GM20431 (cell line): ENCODE measurements around the gene RCAN2.

Experiments
- in situ Hi-C: fragments of 300-500 bp; cut with MseI, MboI; formaldehyde crosslinking; loops from one replicate; pipeline ENCODE4 v1.15.0; 2020; ENCODE audit warnings: low sequenced_read_pairs; ENCODE audit not compliant: unreplicated experiment

Gene RCAN2

DNA sequence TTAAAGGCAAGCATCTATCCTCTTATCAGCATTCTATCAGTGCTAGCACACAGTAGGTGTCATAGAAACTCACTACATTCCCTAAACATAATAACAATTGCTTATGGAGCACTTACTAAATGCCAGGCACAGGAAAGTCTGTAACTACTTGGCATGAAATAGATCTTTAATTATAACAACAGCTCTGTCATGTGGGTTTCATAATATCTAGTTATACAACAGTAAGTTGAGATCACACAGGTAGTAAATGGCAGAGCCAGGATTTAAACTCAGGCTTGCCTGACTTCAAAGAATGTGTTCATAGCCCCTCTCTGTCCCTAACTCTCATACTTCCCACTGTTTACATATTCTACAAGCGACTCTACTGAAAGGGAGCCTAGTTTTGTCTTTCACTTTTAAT, 254.5 kb downstream of the RCAN2 start:
- in situ Hi-C loops = loop anchor here (10.0 kb wide), 1 partner anchor 178 kb away; no protein-coding TSS in a partner anchor

DNA sequence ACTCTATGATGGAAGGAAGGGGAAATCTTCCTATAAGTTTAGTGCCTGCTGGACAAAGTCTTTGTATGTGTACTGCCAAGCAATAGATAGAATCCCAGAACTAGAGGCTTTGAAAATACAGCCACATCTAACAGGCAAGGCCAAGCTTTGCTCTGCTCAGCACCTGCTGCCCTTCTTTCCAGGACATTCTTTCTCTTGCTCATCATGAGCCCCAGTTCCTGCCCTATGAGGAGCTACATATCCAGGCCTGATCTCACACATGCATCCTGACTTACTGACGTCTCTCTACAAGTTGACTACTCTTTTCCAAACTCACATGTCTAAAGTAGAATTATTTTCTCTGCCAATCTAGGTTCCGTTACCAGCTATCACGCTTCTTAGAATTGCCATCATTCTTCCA, 256.0 kb downstream of the RCAN2 start:
- in situ Hi-C loops = loop anchor here (10.0 kb wide), 1 partner anchor 180 kb away; no protein-coding TSS in a partner anchor

DNA sequence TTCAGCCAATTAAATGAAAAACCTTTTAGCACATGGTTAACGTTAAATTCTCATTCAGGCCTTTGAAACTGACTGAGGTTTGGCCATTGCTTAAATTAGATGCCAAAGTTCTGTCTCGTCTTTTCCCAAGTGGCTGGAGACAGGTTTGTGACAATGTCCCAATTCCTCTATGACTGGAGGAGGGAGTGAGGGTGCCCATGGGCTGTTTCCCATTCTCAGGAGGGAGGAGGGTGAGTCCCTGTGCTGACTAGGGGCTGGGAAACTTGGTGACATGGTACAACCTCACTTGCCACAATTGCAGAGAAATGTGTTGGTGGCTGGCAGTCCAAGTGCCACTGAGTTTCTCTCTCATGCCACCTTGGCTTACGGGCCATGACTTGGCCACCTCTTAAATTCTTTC, 256.5 kb downstream of the RCAN2 start:
- in situ Hi-C loops = loop anchor here (10.0 kb wide), 1 partner anchor 180 kb away; no protein-coding TSS in a partner anchor

DNA sequence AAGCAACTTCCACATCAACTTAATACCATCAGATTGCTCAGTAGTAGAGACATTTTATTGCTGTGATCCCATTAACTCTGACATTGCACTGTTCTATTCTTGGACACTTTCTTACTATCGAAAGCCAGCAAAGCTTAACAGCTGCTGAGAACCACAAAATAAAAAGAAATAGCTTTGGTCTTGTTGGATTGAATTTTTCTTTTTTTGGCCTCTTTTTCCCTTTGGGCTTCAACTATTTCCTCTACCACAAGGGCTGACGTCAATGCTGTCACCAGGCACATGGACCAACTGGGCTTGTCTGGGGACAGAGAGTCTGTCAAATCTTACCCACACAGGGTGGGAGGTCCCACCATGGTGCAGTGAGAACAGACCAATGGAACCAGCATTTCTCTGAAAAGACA, 257.1 kb downstream of the RCAN2 start:
- in situ Hi-C loops = loop anchor here (10.0 kb wide), 1 partner anchor 181 kb away; no protein-coding TSS in a partner anchor

DNA sequence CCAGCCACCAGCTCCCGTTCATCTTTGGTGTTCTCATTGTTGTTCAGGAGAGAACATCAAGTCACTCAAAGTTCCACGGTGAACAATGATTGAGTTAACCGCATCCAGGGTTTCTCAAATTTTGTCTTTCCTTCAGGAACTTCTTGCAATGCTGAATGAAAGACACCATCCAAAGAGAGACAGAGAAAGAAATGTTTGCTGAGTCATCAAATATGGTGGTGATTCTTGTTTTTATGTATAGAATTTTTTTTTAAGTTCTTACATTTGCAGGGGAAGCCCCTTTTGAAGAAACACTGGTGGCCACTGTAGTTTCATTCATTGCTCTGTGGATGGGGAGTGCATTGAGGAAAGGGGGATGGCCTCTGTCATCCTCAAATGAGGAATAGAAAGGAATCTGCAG, 258.1 kb downstream of the RCAN2 start:
- in situ Hi-C loops = loop anchor here (10.0 kb wide), 1 partner anchor 182 kb away; no protein-coding TSS in a partner anchor

DNA sequence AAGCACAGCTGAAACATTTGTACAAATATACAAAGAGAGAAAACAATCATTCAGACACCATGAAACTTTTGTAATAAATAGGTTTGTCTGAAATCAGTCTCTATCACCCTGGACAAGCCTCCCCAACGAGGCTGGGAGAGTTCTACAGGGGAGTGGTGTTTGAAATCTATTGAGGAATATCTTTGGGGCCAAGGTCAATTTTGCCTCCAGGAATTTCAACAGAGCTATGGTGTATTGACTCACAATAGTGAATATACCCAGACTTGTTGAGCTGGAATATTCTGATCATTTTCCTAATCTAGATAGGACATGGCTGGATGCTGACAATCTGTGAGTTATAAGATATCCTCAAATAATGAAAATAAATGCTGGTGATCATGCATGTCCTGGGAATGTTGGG, 269.0 kb downstream of the RCAN2 start:
- in situ Hi-C loops = no loop called here

DNA sequence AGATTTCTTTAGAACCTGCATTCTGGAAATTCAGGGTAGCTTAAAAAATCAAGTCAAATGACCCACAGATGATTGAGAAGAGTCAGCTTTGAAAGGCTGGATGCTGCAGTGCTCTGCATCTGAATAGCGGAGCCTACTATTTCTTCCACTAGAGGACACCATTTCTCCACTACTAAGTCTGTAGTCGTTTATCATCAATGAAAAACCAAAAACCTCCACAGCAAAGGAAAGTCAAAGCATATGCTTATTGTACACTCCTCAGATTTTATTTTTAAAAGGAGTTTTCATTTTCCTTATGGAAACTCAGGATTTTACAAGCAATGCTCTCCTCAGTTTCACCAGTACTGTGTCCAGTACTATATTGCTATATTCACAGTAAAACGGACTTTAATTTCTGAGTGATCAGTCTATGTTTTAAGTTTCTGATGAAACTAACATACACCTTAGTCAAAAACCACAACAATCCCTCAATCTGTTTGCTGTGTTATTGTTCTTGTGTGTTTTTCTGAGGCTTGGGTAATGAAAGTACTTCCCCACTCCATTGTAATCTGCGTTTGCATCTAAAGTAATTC, 269.9 kb downstream of the RCAN2 start:
- in situ Hi-C loops = no loop called here

DNA sequence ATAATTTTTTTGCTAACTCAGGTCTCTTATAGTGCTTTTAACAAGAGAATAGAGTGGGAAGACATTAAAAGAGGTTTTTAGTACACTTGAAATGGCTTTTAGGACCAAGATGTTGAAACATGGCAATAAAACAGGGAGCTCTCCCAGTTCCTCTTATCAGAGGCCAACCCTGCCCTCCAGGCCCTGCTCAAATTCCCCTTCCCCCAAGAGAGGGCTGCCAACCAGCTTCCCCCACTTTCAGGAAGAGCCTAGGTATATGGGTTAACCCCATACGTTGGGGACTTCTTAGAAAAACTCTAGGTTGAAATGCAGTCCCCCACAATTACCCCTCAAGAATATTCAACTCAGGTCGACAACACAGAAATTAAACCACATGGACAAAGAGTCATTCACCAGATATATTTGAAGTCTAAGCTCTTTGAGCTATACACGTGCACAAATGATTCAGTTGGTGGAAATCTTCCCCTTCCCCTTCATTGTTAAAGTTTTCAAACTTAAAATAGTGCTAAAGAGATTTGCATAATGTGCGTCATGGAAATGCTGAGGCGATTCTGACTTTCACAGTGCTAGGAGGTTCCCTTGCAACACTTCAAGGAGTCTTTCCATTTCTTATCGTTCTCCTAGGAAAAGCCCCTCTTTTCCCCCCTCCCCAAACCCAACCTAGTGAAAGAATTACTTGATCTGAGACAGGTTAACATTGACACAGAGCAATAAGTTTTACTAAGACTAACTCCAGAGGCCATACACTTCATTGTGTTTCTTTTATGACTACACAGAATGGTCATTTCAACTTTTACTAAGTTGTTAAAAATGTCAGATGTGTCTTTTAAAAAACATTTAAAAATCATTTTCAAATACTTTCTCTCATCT, 270.7 kb downstream of the RCAN2 start:
- in situ Hi-C loops = no loop called here

DNA sequence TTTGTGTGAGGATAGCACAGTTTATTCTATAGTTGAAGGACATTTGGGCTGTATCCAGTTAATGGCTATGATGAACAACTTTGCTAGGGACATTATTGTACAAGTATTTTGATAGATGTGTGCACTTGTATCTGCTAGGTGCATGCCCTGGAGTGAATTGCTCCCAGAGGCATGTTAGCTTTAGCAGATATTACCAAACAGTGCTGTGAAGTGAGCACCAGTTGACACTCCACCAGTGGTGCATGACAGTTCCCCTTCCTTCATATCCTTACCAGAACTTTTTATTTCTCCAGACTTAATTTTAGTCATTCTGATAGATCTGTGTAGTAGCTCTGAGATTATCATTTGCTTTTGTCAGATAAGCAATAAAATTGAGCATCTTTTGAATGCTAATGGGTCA, 271.6 kb downstream of the RCAN2 start:
- in situ Hi-C loops = no loop called here

DNA sequence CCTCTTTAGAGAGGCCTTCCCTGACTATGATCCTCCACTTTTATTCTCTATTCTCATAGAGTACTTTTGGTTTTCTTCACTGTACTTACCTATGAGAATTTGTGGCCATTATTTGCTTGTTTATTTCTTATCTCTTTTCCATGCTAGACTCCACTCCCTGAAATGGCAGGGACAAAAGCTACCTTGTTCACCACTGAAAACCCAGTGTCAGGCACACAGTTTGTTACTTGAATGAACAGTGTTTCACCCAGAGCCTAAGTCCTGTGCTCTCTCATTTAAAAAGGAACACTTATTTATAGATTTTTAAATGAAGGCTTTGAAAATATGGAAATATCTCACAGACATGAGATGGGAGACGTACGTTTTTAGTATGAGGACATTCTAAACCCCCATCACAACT, 272.8 kb downstream of the RCAN2 start:
- in situ Hi-C loops = no loop called here

DNA sequence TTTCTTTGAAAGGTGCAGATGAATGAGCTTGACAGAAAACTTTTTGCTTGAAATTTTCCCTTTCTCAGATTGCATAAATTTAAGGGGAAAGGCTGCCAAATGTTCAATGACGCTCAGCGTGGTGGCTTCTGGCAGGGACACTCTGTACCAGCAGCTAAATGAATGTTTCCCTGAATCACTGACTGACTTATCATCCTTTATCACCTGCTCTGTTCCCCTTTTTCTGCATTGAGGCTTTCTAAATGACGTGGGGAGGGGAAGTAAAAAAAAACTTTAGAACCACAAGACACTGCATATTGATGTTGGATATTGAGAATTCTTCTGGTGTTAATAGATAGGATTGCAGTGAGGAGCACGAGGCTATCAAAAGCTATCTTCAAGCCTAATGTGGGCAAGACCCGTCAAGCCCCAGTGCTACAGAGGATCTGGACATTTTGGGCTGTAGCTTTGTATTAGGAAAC, 273.5 kb downstream of the RCAN2 start:
- in situ Hi-C loops = no loop called here

DNA sequence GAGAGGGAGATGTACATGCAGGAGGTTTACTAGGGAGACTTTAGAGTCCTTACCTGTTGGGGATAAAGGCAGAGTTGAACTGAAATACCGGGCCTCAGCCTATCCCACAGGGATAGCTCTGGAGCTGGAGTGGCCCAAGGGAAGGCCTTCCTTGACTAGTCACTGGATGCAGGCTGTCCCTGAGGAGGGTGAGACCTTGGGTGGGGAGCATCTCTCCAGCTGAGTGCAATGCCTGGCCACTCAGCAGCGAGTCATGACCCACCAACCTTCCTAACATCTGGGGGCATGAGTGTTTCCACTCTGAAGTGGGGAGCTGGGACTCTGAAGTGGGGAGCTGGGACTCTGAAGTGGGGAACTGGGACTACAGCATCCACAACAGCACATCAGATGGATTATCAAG, 274.4 kb downstream of the RCAN2 start:
- in situ Hi-C loops = no loop called here

DNA sequence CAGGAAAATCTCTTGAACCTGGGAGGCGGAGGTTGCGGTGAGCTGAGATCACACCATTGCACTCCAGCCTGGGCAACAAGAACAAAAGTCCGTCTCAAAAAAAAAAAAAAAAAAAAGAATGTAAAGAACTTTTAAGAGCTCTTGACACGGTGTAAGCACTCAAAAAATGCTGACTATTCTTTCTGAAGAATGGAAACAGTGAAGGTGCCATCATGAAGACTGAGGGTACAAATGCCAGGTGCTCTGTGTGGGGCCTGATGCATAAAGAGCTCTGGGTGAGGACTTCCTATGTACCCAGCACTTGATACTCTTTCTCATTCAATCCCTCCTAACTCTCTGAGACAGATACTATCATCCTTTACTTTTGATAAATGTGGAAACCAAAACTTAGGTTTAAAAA, 275.5 kb downstream of the RCAN2 start:
- in situ Hi-C loops = no loop called here

DNA sequence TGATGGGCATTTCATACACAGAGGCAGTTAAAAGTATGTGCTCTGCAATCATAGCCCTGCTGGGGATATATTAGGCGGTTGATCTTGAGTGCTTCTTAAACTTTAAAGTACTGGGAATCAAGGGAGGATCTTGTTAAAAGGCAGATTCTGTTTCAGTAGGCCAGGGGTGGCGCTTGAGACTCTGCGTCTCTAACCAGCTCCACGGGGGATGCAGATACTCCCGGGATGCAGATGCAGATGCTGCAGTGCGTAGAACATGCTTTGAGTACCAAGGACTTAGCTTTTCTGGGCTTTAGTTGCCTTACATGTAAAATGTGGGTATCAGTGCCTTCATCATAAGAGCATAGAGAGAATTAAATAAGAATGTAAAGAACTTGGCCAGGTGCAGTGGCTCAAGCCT, 276.0 kb downstream of the RCAN2 start:
- in situ Hi-C loops = no loop called here

DNA sequence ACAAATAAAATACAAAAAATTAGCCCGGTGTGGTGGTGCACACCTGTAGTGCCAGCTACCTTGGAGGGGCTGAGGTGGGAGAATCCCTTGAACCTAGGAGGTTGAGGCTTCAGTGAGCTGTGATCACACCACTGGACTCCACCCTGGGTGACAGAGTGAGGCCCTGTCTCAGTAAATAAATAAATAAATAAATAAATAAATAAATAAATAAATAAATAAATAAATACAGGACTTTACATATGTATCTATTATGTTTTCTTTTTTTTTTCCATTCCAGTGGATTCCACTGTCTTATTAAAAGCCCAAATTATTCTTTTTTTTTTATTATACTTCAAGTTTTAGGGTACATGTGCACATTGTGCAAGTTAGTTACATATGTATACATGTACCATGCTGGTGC, 279.3 kb downstream of the RCAN2 start:
- in situ Hi-C loops = no loop called here

DNA sequence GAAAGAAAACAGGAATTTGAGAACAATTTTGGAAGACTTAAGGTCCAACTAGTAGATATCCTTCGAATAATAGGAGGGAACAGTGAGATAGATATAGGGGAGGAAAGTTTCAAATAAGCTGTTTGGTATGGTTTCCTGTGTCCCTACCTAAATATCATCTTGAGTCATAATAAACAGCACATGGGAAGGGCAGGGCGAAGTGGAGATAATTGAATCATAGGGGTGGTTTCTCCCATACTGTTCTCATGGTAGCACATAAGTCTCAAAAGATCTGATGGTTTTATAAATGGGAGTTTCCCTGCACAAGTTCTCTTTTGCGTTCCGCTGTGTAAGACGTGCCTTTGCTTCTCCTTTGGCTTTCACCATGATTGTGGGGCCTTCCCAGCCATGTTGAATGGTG, 281.0 kb downstream of the RCAN2 start:
- in situ Hi-C loops = no loop called here

DNA sequence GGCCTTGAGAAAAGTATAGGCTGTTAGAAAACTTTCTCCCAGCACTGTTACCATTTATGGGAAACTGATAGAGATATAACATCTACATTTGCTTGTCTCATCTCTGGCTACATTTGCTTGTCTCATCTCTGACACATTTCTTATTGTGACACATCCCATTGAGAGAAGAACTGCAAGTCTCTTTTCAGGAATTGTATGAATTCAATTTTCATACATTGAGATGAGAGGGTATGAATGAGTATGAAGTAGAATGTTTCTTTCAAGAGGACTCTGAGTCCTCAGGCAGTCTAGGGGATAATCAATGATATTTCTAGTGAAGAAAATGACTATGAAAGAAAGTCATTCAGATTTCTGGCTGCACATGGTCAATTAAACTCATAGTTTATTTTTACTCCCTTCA, 282.9 kb downstream of the RCAN2 start:
- in situ Hi-C loops = no loop called here

DNA sequence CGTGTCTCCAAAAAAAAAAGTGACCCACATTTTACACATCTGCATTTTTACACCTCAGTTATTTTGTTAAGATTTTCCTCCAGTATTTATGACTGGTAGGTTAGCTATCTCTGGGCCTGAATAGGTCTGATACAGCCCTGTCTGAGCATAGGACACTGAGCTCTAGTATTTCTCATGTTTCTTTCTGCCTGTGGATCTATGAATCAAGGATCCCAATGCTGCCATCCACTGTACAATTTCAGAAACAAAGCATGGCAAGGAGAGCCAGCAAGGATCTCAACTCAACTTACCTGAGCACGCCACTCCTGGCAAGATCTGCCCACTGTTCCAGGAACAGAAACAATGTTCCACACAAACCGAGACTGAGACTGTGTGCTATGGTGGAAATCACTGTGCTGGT, 284.1 kb downstream of the RCAN2 start:
- in situ Hi-C loops = no loop called here

DNA sequence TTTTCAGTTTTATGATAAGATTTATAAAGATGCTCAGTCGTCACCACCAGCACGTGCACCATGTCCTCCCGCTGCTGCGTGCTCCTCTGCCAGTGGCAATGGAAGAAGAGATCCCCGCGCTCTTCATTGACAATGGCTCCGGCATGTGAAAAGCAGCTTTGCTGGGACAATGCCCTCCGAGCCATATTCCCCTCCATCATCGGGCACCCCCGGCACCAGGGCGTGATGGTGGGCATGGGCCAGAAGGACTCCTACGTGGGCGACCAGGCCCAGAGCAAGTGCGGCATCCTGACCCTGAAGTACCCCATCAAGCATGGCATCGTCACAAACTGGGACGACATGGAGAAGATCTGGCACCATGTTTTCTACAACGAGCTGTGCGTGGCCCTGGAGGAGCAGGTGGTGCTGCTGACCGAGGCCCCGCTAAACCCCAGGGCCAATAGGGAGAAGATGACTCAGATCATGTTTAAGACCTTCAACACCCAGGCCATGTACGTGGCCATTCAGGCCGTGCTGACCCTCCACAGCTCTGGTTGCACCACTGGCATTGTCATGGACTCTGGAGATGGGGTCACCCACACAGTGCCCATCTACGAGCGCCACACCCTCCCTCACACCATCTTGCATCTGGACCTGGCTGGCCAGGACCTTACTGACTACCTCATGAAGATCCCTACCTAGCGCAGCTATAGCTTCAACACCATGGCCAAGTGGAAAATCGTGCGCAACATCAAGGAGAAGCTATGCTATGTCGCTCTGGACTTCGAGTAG, 286.2 kb downstream of the RCAN2 start:
- in situ Hi-C loops = no loop called here

DNA sequence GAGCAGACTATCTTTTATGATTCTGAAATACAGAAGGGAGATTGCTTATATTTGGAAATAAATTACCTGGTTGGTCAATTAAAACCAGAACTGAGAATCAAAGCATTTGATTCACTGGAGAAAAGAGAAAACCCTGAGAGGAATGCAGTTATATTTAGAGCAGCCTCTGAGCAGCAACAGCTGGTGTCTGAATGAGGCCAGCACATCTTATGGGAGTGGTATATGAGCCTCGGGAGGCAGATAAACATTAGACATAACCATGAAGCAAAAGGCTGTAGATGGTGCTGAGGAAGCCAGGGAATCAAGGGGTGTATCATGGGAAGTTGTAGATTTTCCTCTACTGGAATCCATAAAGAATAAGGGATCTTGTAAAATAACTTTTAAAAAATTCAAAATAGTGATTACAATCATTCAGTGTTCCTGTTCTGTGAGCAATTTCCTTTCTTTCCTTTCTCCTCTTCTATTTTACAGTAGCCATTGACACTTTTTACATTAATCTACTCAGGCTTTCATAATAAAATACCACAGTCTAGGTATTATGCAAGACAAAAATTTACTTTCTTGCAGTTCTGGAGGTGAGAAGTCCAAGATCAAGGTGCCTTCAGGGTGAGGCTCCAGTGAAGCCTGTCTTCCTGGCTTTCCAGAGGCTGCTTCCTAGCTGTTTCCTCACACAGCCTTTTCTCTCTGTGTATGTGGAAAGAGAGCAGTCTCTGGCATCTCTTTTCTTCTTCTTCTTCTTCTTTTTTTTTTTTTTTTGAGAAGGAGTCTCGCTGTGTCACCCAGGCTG, 287.7 kb downstream of the RCAN2 start:
- in situ Hi-C loops = no loop called here
